ENCODE measurements around the gene VIPR2.

DNA sequence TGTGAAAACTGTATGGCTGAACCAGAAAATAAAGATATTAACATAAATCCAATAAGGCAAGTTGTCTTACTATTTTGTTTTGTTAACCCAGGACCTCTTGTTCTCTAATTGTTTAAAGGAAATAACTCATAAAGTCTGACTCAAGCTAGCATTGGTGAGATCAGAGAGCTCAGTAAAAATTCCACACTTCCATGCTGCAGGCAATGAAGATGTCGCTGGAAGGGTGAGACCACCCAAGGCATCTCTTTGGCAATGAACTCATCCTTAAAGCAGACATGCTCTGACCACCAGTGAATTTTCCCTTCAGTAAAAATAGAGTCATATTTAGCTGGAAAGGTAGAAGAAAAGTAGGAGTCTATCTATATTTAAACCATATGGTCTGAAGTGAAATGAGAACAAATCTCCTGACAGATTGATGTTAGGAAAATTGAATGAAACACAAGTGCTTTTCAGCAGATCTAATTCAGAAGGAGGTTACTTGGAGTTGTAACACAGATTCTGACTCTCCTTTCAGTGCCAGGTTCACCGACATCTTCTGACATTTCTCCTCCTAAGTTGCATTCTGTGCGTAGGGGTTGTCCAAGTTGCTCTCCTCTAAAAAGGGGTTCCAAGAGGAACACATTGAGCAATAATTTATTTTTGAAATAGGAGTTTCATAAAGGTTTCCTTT is 32.8 kb upstream of the VIPR2 start:
- TF ChIP-seq, protein P1, sequence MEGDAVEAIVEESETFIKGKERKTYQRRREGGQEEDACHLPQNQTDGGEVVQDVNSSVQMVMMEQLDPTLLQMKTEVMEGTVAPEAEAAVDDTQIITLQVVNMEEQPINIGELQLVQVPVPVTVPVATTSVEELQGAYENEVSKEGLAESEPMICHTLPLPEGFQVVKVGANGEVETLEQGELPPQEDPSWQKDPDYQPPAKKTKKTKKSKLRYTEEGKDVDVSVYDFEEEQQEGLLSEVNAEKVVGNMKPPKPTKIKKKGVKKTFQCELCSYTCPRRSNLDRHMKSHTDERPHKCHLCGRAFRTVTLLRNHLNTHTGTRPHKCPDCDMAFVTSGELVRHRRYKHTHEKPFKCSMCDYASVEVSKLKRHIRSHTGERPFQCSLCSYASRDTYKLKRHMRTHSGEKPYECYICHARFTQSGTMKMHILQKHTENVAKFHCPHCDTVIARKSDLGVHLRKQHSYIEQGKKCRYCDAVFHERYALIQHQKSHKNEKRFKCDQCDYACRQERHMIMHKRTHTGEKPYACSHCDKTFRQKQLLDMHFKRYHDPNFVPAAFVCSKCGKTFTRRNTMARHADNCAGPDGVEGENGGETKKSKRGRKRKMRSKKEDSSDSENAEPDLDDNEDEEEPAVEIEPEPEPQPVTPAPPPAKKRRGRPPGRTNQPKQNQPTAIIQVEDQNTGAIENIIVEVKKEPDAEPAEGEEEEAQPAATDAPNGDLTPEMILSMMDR (IDR thresholded peaks at IDR 0.05), result no peak
- TF ChIP-seq EZH2phosphoT487 (IDR thresholded peaks at IDR 0.05) (no peak), EZH2 (IDR thresholded peaks at IDR 0.05) (no peak)
